Fibroblast of the aortic adventitia (primary cell): ENCODE data around the gene PFN3. TPM values are rescaled to one million over a fixed set of nuclear protein-coding genes. Genes with fewer than 3 reads are reported as not detected.

Experiments
- DNase-seq: peaks from one replicate; pipeline ENCODE4 v3.0.0-alpha.2; 2010; ENCODE audit warnings: low read depth
- H3K4me3 ChIP-seq: 2 replicates; pipeline ENCODE4 v1.5.1; 2011; ENCODE audit warnings: low read depth, mild to moderate bottlenecking, control low read depth, low read length, moderate library complexity
- CTCF ChIP-seq: IDR thresholded peaks from 2 replicates; pipeline ENCODE4 v1.5.1; 2011; ENCODE audit warnings: mild to moderate bottlenecking, low read length, control low read depth, inconsistent platforms; ENCODE audit not compliant: insufficient read depth
- total RNA-seq: library from RNA; depleted of rRNA; stranded (reverse); fragments of >200 nt; gene quantifications from 2 replicates; pipeline ENCODE4 v1.2.3, GENCODE V29; 2012; ENCODE audit warnings: low replicate concordance

PFN3 gene
- total RNA-seq, 1 donor: not detected

GRCh38 chr5:177405312-177405711 lies 4.9 kb upstream of the PFN3 start:
- no peak overlapping the region for H3K4me3 ChIP-seq
- DNase-seq: no peak
- TF ChIP-seq CTCF: no peak

- no peak for DNase-seq
Measured at GRCh38 chr5:177404641-177405179, 4.2 kb upstream of the PFN3 start.

DNA sequence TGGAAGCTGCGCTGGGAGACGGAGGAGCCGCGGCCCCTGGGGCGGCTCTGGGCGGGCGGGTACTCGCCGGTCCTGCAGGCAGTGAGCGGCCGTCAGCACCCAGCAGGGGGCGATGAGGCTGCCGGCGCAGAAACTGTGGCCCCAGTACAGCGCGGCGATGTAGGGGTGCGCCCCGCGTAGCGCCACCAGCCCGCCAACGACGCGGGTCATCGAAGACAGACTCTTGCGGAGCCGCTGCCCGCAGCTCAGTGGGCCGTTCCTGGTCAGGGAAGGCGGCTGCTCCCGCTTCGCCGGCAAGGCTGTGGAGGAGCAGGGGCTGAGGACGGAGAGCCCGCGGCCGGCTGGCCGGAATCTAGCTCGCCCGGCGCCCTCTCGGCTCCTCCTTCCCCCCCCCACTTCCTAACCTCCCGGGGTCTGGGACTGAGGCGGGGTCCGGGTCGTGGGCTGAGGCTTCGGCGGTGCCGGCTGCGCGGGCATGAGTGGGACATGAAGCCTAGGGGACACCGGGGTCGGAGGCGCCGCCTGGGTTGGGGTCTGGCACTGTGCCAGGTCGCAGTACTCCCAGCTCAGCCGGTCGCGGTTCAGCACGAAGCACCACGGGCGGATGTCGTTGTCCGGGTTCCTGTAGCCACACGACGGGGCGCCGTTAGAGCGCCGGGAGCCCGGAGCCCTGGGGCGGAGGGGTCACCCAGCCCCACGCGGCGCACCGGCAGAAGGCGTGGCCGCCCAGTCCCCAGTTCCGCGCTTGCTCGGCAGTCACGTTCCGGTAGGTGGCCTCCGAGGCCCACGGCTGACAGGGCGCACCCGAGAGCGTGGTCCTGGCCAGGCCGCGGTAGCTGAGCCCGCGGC lies 3.6 kb upstream of the PFN3 start:
- peak; percentile 68 for TF ChIP-seq CTCF
- peak; percentile 75 for DNase-seq
- H3K4me3 ChIP-seq: peak overlapping the region; percentile 69

More at GRCh38 chr5:177404641-177405179, 4.2 kb upstream of the PFN3 start:
- H3K4me3 ChIP-seq: peak overlapping the region; percentile 69
- TF ChIP-seq CTCF: no peak

DNA sequence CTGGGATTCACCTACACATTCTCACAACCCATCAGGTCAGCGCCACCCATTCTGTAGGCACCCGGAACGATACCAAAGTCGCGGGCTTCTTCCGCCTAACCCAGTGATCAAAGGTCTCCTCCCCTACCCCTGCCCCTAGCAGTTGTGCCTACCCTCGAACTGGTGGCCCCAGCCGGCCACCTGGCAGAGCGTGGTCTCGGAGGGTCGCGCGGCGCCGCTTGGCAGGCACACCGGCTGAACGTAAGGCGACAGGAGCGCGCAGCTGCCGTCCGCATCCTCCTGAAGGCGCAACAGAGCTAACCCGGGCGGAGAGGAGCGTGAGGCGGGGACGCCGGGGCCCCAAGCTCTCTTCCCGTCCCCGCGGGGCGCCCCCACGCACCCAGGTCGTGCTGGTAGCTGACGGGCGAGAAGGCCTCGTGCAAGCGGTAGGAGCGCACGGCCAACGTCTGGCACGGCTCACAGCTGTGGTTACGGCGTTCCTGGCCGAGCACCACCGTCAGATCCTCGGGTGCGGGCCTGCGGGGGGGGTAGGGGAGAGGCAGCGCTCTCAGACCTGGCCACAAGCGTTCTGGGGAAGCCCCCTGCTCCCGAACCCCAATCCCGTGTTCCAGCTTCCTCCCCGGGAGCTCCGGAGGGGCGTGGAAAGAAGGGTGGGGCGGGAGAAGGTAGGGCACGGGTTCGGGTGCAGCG lies 2.8 kb upstream of the PFN3 start:
- H3K4me3 ChIP-seq: peak overlapping the region; percentile 69
- no peak for DNase-seq
- TF ChIP-seq CTCF: no peak

GRCh38 chr5:177402271-177403043 lies 2.0 kb upstream of the PFN3 start:
- TF ChIP-seq CTCF: peak; percentile 44
- H3K4me3 ChIP-seq: peak overlapping the region; percentile 22
- DNase-seq: peak; percentile 29

DNA sequence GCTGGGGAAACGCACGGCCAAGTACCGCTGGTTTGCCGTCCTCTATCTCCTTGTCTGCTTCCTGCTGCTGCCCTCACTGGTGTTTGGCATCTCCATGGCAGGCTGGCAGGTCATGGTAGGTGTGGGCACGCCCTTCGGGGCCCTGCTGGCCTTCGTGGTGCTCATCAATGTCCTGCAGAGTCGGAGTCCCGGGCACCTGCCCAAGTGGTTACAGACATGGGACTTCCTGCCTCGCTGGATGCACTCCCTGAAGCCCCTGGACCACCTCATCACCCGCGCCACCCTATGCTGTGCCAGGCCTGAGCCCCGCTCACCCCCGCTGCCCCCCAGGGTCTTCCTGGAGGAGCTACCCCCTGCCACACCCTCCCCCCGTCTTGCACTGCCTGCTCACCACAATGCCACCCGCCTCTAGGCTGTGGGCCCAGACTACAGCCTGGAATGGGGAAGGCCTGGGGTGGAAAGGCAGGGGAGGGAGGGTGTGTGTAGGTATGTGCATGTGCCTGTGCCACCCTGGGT lies 2.5 kb downstream of the PFN3 start:
- no peak for TF ChIP-seq CTCF
- H3K4me3 ChIP-seq: no peak overlapping the region
- no peak for DNase-seq
